Esophagus squamous epithelium (tissue), 4 donors: ENCODE results near the gene BRIP1.

Source experiments
- POLR2A ChIP-seq, 4 donors: fragments of 450-650 bp; IDR thresholded peaks; one replicate each; pipeline ENCODE4 v1.6.1; 2017; ENCODE audit warnings: antibody characterized with exemption in 4 of 4, mild to moderate bottlenecking in 4 of 4, moderate library complexity in 3 of 4
- TF ChIP-seq, protein P1 (sequence below), 6 experiments: fragments of 450-650 bp in 4 of 6; fragments of 200-600 bp in 2 of 6; sonication (generic) in 2 of 6; IDR thresholded peaks; one replicate each; pipeline ENCODE4 v1.5.1; 2016 to 2019; ENCODE audit warnings: antibody characterized with exemption in 6 of 6, mild to moderate bottlenecking in 4 of 6, moderate library complexity in 4 of 6

DNA sequence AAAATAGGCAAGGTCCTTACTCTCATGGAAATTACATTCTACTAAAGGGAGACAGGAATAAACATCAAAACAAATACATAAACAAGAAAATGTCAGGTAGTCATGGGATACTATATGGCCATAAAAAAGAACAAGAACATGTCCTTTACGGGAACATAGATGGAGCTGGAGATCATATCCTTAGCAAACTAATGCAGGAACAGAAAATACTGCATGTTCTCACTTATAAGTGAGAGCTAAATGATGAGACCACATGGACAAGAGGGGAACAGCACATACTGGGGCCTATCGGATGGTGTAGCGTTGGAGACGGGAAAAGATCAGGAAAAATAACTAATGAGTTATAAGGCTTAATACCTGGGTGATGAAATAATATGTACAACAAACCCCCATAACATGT, 69.1 kb downstream of the BRIP1 start:
- TF ChIP-seq, protein P1, sequence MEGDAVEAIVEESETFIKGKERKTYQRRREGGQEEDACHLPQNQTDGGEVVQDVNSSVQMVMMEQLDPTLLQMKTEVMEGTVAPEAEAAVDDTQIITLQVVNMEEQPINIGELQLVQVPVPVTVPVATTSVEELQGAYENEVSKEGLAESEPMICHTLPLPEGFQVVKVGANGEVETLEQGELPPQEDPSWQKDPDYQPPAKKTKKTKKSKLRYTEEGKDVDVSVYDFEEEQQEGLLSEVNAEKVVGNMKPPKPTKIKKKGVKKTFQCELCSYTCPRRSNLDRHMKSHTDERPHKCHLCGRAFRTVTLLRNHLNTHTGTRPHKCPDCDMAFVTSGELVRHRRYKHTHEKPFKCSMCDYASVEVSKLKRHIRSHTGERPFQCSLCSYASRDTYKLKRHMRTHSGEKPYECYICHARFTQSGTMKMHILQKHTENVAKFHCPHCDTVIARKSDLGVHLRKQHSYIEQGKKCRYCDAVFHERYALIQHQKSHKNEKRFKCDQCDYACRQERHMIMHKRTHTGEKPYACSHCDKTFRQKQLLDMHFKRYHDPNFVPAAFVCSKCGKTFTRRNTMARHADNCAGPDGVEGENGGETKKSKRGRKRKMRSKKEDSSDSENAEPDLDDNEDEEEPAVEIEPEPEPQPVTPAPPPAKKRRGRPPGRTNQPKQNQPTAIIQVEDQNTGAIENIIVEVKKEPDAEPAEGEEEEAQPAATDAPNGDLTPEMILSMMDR (IDR thresholded peaks at IDR 0.05) = no peak
- TF ChIP-seq POLR2A (IDR thresholded peaks at IDR 0.05) = no peak
